GM19240 (cell line): ENCODE data around the gene COPG2.
A peak's percentile ranks its signal among the peaks of the same experiment; 100 is the strongest.
"Not testable (repeated sequence)": the region's sequence is repeated elsewhere in the genome, so short reads cannot be mapped to it uniquely, and the experiment has no call there.

Experiments
- DNase-seq: peaks from one replicate; pipeline ENCODE4 v3.0.0; 2011; ENCODE audit warnings: low spot score; ENCODE audit not compliant: insufficient read length

The COPG2 gene, protein sequence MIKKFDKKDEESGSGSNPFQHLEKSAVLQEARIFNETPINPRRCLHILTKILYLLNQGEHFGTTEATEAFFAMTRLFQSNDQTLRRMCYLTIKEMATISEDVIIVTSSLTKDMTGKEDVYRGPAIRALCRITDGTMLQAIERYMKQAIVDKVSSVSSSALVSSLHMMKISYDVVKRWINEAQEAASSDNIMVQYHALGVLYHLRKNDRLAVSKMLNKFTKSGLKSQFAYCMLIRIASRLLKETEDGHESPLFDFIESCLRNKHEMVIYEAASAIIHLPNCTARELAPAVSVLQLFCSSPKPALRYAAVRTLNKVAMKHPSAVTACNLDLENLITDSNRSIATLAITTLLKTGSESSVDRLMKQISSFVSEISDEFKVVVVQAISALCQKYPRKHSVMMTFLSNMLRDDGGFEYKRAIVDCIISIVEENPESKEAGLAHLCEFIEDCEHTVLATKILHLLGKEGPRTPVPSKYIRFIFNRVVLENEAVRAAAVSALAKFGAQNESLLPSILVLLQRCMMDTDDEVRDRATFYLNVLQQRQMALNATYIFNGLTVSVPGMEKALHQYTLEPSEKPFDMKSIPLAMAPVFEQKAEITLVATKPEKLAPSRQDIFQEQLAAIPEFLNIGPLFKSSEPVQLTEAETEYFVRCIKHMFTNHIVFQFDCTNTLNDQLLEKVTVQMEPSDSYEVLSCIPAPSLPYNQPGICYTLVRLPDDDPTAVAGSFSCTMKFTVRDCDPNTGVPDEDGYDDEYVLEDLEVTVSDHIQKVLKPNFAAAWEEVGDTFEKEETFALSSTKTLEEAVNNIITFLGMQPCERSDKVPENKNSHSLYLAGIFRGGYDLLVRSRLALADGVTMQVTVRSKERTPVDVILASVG

DNA sequence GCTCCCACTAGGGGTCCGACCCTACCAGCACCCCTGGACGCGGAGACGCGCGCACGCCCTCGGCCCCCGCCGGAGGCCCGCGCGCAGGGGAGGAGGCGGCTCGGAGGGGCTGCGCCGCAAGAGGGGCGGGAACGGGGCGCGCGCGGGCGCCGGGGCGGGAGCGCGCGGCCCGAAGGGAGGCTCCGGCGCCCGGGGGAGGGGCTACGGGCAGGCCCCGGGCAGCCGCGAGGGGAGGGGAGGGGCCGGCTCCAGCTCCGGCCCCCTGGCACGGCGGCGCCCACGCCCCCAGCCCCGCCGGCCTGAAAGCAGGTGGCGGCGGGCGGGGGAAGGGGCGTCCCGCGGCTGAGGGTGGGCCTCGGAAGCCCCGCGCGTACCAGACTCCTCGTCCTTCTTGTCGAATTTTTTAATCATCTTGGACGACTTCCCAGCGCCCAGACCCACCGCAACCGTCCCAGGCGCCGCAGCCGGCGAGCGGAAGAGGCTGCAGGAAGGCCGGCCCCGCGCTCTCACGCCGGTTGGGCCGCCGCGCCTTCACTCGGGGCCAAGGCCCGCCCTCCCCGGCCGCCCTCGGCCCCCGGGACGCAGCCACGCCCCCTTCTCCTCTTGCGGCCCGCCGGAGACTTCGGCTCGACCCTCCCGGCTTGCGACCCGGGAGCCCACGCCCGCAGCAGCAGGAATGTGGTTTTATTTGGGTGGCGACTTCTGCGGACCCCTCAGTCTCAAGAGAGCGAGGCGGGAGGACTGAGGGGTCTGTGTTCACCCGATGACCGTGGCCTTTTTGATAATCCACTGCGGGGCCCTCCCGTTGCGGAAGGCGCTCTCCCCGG lies at the start of gene COPG2:
COPG2 (minus strand) TSS at position 491 of the 827 bp plus-strand sequence; CDS start at position 411, 80 bp downstream.
- peak; percentile 88 for DNase-seq

DNA sequence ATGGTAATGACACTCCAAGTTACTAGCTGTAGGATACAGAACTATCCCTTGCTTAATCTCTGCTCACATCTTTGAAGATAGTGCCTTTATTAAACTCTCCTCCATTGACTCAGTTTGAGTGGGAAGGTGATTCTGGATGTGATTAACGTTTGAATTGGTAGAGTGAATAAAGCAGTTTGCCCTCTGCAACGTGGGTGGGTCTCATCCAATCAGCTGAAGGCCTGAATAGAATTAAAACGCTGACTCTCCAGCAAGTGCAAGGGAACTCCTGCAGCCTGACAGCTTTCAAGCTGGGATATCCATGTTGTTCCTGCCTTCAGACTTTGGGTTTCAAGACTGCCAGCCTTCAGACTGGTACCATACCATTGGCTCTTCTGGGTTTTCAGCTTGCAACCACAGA lies 43.9 kb upstream of the COPG2 start:
- DNase-seq, result no peak

DNA sequence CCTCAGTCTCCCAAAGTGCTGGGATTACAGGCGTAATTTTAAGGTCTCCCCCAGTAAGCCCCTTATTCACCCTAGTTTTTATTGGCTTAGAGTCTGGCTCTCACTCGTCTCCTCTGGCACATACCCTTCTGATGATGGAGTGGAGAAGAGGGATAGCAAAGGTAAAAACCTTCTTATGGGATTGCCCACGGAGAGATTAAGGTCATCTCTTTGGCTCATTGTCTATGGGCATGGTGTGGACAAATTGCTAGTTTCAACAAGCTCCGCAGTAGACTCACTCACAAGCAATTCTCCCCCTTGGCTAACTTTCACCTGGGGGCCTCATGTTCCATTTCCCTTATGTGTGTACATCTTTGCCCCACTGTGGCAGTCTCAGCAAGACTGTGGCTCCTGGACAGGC lies 40.2 kb upstream of the COPG2 start:
- DNase-seq, result no peak

DNA sequence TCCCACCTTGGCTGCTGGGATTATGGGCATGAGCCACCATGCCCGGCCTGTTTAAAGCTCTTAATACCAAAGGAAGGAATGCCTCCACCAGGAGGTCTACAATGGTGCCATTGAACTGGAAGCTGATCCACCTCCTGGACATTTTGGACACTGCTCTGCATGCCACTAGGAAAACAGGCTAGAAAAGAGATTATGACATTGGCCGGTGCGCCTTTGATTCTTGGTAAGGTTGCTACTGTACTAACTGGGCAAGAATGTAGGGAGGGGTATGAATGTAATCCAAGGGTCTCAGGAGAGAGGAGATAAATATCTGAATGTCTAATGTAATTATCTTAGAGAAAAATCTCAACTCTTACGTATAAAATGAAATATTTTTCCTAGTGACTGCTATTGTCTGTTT lies 39.5 kb upstream of the COPG2 start:
- no peak for DNase-seq

DNA sequence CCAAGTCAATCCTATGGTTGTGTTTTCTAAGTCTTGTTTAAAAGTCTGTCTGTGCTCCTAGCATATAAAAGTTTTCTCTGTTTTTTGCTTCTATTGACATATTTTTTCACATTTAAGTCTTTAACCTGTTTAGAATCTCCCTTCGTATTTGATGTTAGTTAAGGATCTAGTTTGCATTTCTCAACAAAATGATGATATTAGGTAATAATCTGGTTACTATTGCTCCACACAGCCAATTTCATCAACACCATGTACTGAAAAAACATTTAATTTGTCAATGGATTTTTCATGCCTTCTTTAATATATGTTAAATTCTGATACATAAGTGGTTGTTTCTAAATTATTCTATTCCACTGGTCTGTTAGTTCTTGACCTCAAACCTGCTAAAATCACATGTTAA lies 35.3 kb upstream of the COPG2 start:
- no peak for DNase-seq

DNA sequence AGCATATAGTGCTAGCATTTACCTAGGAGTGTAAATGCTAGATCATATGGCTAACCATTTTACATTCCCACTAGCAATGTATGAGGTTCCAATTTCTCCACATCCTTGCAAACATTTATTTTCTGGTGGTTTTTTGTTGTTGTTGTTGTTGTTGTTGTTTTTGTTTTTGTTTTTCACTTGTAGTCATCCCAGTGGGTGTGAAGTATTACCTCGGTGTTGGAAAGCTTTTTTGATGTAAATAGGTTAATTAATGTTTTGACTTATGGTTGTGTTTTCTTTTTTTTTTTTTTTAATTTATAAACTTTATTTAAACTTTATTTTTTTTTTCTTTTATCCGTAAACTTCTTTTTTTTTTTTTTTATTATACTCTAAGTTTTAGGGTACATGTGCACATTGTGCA lies 33.1 kb upstream of the COPG2 start:
- no peak for DNase-seq

DNA sequence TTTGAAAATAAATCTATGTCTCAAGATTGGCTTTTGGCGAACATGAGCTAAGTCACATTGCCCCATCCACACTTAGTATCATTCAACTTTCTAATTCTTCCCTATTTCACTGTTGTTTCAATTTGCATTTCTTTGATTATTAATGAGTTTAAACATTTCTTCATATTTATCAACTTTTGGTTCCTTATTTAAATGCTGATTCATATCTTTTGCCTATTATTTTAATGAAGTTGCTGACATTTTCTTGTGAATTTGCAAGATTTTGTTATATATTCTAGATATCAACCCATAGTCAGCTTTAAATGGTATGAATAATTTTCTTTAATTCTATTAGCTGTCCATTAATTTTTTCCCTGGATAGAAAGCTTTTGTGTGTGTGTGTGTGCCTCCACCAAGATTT lies 32.2 kb upstream of the COPG2 start:
- no peak for DNase-seq

DNA sequence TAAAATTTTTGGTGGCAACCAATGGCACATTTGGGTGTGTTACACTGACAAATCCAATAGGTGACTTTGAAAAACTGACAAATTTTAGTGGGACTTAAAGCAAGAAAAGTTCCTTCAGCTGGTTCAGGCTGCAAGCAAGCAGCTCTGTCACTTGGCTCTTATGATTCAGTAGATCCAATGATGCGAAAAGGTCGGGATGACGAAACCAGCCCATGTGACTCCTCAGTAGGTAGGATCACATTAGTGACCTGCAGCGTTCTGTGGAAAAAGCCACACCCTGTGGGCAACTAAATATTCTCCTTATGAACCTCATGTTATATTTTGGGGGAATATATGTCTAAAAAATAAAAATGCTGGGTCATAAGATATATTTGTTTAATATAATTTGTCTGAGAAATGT lies 31.1 kb upstream of the COPG2 start:
- no peak for DNase-seq

DNA sequence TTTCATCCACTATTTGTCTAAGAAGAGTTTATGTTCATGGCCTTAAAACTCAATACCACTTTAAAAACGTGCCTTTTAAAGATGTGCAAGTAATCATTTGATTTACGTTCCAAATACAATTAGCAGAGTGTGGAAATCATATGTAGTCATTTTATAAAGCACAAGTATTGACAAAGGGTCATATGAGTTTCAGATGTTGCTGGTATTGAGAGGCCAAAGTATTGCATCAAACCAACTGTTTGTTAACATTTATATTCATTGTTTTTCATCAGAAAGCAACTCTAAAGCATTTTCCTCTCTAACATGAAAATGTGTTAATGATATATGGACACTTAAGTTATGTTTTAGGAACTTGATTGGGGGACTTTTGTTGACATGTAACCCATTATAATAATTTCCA lies 29.3 kb upstream of the COPG2 start:
- no peak for DNase-seq

DNA sequence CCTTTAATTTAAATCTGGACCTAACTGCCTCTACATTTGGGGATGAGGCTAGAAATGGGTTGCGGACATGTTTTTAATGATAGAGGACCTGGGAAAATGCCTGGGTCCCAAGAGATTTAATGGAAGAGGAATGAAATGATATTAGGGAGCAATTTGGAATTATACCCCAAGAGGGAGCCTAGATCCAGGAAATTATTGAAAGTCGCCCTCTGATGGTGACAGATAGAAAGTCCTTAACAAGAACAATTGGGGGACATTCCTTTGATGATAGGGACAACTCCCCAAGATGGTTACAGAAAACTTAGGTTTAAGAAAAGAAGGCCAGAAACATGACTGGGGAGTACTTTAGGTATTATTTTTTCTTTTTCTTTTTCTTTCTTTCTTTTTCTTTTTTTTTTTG lies 27.3 kb upstream of the COPG2 start:
- no peak for DNase-seq

DNA sequence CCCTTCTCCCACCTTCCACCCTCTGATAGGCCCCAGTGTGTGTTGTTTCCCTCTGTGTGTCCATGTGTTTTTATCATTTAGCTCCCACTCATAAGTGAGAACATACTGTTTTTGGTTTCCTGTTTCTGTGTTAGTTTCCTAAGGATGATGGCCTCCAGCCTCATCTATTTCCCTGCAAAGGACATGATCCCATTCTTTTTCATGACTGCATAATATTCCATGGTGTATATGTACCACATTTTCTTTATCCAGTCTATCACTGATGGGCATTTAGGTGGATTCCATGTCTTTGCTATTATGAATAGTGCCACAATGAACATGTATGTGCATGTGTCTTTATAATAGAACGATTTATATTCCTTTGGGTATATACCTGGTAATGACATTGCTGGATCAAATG lies 23.8 kb upstream of the COPG2 start:
- not testable (repeated sequence) for DNase-seq

DNA sequence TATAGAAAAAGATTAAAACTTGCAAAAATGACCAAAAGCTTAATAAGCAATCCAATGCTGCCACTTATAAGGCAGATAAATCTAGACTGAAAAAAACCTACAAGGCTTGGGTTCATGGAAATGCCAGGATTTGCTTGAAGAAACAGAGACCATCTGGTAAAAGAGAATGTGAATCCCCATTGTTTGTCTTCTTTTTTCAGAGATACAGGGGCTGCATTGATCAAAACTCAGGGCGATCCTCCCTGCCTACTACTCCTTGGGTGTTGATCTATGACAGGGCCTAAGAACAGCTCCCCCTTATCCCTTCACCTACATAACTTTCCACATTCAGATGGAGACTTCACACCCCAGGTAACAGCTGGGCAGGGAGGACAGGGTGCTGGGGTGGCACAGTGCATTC lies 21.1 kb upstream of the COPG2 start:
- DNase-seq, result no peak

DNA sequence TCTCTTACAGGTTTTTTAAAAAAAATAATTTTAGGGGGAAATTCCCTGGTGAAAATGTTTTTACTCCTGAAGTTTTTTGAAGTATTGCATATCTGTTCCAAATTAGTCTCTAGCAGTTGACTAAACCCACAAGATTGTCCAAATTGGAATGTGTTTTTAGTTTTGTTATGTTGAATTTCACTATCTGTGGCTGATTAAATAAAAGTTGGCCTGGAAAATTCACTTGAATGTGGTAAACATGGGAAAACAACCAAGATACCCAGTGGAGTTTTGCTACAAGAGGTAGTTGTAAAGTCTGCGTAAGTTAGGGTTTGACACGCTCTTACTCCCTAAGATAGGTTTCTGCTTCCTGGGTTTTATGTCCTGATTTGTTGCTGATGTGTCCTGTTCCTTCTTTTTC lies 14.5 kb upstream of the COPG2 start:
- DNase-seq, result no peak

DNA sequence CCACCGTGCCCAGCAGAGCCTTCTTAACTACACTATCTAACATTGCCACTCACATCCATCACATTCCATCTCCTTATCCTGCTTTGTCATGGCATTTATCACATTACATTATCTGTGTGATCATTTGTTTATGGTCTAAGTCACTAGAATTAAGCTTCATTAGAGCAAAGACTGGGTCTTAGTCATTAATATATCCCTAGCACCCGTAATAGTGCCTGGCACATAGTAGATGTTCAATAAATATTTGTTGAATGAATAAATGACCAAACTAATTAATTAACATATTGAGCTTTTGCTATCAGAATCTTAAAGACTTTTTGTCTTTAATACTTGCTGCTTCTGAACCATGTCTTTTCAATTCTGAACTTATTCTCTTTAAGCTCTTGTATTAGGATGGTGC lies 5.9 kb upstream of the COPG2 start:
- DNase-seq, result no peak

DNA sequence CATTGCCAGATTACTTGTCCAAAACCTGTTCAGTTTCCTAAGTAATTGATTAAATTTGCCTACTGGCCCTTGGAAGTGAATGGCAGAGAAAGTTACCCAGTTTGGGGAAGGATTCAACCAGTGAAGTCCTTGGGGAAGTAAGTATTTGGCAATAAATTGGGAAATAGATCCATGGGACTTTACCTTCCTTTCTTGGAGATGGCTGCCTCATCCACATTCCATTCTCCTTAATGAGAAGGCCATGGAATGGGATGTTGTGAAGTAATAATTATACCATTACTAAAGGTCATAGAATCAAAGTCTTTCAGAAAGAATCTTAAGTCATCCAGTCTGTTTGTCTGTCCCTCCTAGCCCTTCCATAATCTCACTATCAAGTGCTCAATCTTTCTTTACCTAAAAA lies 4.5 kb upstream of the COPG2 start:
- DNase-seq, result no peak

DNA sequence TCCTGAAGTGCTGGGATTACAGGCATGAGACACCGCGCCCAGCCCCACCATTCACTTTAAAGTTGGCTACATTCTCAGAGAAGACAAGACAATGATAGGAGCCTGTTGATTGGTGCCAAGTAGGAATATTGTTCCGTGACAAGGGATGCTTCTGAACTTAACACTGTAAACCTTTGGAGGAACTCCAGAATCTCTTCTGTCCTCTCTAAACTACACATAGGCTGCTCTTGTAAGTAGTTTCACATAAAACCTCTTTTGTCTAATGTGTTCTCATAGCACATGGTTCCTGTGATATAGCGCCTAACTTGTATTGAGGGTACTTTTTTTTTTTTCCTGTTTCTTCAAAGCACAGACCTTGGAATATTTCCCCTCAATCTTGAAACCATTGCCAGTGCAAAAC lies 3.6 kb upstream of the COPG2 start:
- no peak for DNase-seq

DNA sequence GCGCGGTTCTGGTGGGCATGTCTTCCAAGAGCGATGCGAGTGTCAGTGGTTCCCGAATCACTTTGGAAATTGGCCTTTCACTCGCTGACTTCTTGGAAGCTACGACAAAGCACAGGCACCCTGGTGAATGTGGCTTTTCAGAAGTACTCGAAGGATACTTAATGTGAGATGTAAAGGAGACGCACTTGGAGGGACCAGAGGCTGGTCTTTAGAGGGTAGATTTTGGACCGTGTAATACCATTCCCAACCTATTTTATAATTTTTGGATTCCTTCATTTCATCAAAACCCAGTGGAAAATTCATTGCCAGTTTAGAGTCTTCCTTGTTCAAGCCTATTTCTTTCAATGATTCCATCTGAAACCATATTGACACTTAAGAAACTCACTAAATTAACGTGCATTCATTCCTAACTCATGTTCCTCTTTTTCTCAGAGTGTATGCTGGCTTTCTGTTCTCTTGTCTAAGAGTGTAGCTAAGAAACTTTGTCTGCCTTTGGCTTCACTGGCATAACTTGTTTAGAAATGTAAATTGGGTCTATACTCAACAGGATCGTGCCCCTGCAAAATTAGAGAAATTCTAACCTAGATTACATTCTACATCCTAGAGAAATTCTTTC lies 645 bp upstream of the COPG2 start:
- no peak for DNase-seq

DNA sequence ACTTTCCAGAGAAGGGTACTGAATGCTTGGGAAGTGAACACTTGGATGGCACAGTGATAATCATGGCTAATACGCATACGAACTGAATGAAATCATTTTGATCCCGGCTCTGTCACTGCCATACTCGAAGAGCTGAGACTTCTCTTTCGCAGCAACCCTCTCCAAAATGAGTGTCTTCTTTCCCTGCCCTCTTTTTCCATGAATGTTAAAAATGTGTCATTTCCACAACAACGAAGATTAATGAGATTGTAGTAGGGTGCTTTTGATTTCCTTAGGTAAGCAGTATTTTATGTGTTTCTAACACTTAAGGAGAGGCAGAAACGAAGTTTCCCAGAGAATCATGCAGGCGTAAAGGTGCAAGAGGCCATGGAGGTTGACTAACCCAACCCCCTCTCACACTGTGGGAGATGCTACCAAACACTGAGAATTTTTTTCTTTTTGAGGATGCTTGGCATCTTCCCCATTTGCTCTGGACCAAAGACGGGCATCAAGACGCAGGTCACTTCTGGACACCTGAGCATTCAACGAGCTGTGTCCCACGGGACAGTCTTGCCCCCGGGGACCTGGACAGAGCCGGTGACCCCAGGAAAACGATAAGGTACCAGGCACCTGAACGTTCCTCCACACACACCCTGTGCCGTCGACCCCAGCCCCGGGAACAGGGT lies 823 bp downstream of the COPG2 start:
- no peak for DNase-seq

DNA sequence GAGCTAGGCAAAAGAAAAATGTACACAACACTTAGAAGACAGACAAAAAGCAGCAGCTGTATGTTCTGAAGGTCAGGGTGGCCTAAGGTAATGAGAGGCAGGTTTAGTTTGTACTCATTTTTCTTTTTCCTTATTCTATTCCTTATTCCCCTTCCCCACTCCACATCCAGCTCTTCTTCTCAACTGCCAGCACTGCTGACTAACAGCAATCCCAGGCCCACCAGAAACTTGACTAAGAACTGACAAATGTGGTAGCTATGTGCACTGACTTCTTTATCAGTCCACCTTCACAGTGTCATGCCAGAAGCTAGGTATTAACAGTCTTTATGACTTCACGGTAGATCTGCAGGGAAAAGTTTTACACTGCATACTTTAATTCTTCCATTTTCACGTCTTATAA lies 6.1 kb downstream of the COPG2 start:
- no peak for DNase-seq

DNA sequence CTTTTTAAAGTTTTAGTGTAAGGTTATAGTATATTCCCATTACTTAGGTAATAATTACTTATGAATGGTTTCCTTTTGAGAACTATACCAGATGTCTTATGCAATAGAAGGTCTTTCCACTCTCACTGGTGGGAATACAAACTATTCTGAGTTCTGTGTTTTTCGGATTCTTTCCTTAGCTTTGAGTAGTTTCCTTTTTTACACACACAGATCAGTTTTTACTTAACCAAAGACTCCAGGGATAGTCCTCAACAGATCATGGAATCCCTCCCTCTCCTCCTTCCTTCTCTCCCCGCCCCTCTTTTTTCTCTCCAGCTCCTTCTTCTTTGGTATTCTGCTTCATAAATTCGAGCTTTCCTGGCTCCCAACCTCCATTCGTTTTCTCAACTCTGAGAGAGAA lies 13.3 kb downstream of the COPG2 start:
- DNase-seq, result no peak

DNA sequence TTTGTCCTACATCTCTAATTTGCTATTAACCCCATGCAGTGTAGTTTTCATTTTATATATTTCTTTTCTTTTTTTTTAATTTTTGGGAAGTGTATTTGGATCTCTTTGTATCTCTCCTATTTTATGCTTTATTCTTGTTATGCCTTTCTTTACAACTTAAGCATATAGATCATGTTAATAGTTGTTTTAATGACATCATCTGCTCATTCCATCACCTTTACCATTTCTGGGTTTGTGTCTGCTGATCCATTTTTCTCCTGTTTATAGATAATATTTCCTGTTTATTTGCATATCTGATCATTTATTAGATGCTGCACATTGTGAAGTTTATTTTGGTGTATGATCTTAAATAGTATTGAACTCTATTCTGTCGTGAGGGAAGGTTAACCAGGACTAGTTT lies 13.7 kb downstream of the COPG2 start:
- DNase-seq, result no peak
